ENCODE results near the gene ZFP82. TPM values are rescaled to one million over a fixed set of nuclear protein-coding genes. Genes with fewer than 3 reads are reported as not detected.

The ZFP82 gene
- total RNA-seq, 1 experiment from 2014 or later: 20.1 TPM

DNA sequence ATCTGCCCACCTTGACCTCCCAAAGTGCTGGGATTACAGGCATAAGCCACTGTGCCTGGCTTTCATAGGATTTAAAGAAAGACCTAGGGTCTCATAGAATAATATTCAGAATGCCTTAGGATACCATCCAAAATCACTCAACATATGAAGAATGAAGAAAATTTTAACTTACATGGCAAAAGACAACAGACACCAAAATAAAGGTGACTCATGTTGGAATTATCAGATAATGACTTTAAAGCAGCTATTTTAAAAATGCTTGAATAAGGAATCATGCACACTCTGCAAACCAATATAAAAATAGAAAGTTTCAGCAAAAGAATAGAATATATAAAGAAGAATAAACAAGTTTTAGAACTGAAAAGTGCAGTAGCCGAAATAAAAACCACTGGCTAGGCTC is 41.6 kb upstream of the ZFP82 start:
- Histone ChIP-seq H3K27ac (ENCODE audit: insufficient read length, low read depth, low read length) (no peak overlapping the region), H3K4me2 (ENCODE audit: insufficient read depth, insufficient read length, low read length) (no peak overlapping the region), H3K18ac (ENCODE audit: insufficient read length, low read depth, low read length) (no peak overlapping the region), H2AK5ac (ENCODE audit: insufficient read length, low read length) (no peak overlapping the region), H2AFZ (ENCODE audit: low read length) (no peak overlapping the region), H3K27me3 (ENCODE audit: insufficient read depth, low read length) (no peaks in the 10 kb centered on the region), H4K20me1 (ENCODE audit: control insufficient read depth, insufficient read depth, insufficient read length) (no peaks in the 10 kb centered on the region), H3K56ac (ENCODE audit: insufficient read length, low read depth, low read length) (no peak overlapping the region), H2BK12ac (ENCODE audit: insufficient read length, low read depth, low read length) (no peak overlapping the region), H4K91ac (ENCODE audit: insufficient read length, low read depth, low read length) (no peak overlapping the region), H4K5ac (ENCODE audit: insufficient read length, low read depth, low read length) (no peak overlapping the region), H3K79me1 (ENCODE audit: insufficient read depth, low read depth, low read length, poor library complexity, severe bottlenecking) (no peaks in the 10 kb centered on the region), H3K9me3 (ENCODE audit: control insufficient read depth, low read depth, low read length) (no peaks in the 10 kb centered on the region), H3K9ac (ENCODE audit: extremely low read depth, insufficient read length, low read length) (no peak overlapping the region), H4K8ac (replicated peaks; ENCODE audit: insufficient read length, low read depth, low read length) (no peak overlapping the region), H3K4ac (ENCODE audit: low read depth, low read length) (no peak overlapping the region), H2BK15ac (ENCODE audit: low read depth, low read length) (no peak overlapping the region), H3K79me2 (ENCODE audit: insufficient read depth, low read length) (no peaks in the 10 kb centered on the region), H3K4me1 (ENCODE audit: insufficient read depth, low read length) (no peaks in the 10 kb centered on the region), H3K23me2 (ENCODE audit: insufficient read length, low read depth, low read length, poor library complexity, severe bottlenecking) (no peaks in the 10 kb centered on the region), H2BK20ac (ENCODE audit: low read depth, low read length, poor library complexity, severe bottlenecking) (no peak overlapping the region), H2BK5ac (ENCODE audit: insufficient read length, low read length) (no peak overlapping the region), H3T11ph (ENCODE audit: low read length) (no peak overlapping the region), H2BK120ac (ENCODE audit: low read depth, low read length, poor library complexity, severe bottlenecking) (no peak overlapping the region), H3K23ac (ENCODE audit: insufficient read length, low read depth, low read length) (no peak overlapping the region), H3K14ac (ENCODE audit: insufficient read depth, low read length) (no peak overlapping the region)
- Mint-ChIP-seq H3K27ac (no peak overlapping the region), H3K4me3 (no peak overlapping the region), H3K36me3 (ENCODE audit: insufficient read depth in 1 of 3, low read depth in 3 of 3) (peaks cover 31 to 43% (median 41%) of the 10 kb centered on the region in 3 experiments), H3K9me3 (peaks cover 10 to 30% of the 10 kb centered on the region in 2 experiments), H3K4me1 (no peaks in the 10 kb centered on the region), H3K27me3 (ENCODE audit: low read depth) (no peaks in the 10 kb centered on the region)
- no CpG with 5 or more reads among the region's 1 CpG for WGBS (ENCODE audit: extremely low coverage, insufficient read length, low lambda C conversion rate)
- TF ChIP-seq, protein P1, sequence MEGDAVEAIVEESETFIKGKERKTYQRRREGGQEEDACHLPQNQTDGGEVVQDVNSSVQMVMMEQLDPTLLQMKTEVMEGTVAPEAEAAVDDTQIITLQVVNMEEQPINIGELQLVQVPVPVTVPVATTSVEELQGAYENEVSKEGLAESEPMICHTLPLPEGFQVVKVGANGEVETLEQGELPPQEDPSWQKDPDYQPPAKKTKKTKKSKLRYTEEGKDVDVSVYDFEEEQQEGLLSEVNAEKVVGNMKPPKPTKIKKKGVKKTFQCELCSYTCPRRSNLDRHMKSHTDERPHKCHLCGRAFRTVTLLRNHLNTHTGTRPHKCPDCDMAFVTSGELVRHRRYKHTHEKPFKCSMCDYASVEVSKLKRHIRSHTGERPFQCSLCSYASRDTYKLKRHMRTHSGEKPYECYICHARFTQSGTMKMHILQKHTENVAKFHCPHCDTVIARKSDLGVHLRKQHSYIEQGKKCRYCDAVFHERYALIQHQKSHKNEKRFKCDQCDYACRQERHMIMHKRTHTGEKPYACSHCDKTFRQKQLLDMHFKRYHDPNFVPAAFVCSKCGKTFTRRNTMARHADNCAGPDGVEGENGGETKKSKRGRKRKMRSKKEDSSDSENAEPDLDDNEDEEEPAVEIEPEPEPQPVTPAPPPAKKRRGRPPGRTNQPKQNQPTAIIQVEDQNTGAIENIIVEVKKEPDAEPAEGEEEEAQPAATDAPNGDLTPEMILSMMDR (conservative IDR thresholded peaks at IDR 0.05): no peak
- no peak for DNase-seq
